Erythroblast (primary cell): ENCODE measurements around the gene ATIC.

ENCODE experiments used
- GATA1 ChIP-seq: IDR thresholded peaks from 2 replicates; pipeline ENCODE4 v1.6.1; 2011; ENCODE audit warnings: low read depth, mild to moderate bottlenecking, control low read depth, low read length, moderate library complexity
- POLR2A ChIP-seq: IDR thresholded peaks from 2 replicates; pipeline ENCODE4 v1.6.1; 2011; ENCODE audit warnings: mild to moderate bottlenecking, low read length

DNA sequence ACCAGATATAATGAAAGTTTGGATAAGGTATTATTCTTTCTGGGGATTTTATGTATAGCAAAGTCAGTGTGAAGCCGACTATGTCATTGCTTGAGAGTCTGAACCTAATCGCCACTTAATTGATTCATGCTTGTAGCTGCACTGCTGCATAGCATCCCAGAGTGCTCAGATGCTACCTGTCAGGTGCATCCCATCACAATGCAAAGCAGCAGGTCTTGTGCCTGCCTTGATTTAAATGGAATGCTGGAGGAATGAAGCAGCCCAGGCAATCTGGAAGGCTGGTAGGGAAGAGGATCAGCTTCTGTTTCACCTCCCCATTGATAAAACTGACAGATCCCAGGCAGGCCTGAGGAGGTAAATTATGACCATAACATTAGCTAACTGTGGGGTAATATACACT is 40.4 kb upstream of the ATIC start:
- TF ChIP-seq POLR2A (no peak), GATA1 (no peak)
